HG03095 (cell line): Measurements from ENCODE around the gene EDRF1.
"Not testable (repeated sequence)": the region's sequence is repeated elsewhere in the genome, so short reads cannot be mapped to it uniquely, and the experiment has no call there.

ENCODE experiments used
- ATAC-seq: cut with Tn5 transposase; IDR thresholded peaks from one replicate; pipeline ENCODE4 v1.9.1; 2021; ENCODE audit warnings: moderate library complexity; ENCODE audit not compliant: unreplicated experiment

The EDRF1 gene, protein sequence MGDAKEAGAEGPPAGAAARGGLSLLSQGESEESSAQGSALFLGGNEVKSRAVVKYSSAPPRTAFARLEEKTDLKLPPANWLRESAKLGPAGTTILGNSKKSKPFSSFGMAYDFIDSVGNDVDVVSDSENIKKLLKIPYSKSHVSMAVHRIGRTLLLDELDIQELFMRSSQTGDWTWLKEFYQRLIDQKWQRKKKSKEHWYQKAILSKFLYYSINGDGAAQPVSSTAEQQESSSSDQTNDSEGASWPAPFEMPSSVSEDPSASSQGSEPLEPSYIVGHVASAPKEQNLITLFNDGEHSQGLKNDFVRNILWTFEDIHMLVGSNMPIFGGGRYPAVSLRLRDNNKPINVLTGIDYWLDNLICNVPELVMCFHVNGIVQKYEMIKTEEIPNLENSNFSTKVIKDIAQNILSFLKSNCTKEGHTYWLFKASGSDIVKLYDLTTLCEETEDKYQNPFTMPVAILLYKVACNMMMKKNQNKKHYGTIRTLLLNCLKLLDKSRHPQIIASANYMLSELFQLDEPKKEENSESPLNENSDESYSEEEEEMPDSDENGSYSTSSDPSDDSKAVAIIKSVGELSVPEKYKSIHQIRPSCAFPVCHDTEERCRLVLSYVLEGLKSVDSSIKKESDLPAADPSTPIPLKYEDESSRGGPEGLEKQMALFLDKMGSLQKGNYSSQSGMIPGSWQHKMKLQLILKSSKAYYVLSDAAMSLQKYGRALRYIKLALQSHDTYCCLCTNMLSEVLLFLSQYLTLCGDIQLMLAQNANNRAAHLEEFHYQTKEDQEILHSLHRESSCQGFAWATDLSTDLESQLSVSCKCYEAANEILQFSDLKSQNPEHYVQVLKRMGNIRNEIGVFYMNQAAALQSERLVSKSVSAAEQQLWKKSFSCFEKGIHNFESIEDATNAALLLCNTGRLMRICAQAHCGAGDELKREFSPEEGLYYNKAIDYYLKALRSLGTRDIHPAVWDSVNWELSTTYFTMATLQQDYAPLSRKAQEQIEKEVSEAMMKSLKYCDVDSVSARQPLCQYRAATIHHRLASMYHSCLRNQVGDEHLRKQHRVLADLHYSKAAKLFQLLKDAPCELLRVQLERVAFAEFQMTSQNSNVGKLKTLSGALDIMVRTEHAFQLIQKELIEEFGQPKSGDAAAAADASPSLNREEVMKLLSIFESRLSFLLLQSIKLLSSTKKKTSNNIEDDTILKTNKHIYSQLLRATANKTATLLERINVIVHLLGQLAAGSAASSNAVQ

DNA sequence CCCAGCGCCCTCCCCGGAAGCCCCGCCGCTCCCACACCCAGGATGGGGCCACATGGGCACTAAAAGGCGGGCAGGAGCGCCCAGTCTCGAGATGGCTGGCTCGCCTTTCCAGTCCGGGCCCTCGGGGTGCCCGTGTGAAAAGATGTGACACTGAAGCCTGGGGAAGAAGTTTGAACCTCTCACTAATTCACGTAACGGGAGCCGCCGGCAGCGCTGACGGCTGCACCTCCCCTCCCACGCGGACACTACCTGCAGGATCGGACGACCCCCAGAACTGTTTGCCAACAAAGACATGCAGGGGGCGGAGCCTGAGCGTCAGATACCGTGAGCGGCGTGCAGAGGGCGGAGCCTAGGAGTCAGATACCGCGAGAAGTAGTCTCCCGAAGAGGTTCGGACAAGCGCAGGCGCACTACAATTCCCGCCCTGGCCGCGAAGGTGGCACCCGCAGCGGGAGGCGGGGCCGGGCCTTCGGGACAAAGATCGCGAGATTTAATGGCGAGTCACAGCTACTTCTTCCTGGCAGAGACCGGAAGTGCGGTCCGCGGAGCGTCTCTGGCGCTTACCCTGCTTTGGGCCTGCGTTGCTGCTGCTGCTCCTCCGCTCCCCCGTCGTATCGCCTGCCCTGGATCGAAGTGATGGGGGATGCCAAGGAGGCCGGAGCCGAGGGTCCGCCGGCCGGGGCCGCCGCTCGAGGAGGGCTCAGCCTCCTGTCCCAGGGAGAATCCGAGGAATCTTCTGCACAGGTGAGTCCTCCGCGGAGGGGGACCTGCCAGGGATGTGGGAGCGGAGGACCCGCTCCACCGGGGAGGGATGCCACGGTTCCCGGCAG is at the start of gene EDRF1:
Gene EDRF1 (plus strand): TSS at position 537 of the 829 bp plus-strand sequence. CDS start 99 bp downstream, at position 636.
- ATAC-seq: peak; percentile 93

DNA sequence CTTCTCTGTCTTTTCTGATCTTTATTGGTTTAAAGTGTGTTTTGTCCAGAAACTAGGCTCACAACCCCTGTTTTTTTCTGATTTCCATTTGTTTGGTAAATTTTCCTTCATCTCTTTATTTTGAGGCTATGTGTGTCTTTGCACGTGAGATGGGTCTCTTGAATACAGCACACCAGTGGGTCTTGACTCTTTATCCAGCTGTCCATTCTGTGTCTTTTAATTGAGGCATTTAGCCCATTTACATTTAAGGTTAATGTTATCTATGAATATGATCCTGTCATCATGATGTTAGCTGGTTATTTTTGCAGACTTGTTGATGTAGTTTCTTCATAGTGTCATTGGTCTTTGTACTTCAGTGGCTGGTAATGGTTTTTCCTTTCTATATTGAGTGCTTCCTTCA is 46.6 kb upstream of the EDRF1 start:
- no peak for ATAC-seq

DNA sequence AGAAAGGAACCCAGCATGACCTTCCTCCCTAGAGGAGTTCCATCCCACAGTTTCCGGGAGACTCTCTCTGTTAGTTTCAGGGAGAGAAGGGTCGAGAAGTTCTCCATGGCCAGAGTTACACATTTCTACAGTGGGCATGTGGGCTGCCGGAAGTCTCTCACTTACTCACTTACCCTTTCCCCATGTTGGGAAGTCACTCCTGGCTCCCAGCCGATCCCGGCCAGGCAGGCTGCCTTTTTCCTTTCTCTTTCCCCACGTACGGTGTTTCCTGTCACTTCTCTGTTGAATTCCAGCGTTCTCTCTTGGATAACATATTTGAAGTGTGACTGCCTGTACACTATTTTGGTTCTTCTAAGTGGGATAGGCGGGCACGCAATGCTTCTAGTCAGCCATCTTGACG is 40.1 kb upstream of the EDRF1 start:
- ATAC-seq: no peak

DNA sequence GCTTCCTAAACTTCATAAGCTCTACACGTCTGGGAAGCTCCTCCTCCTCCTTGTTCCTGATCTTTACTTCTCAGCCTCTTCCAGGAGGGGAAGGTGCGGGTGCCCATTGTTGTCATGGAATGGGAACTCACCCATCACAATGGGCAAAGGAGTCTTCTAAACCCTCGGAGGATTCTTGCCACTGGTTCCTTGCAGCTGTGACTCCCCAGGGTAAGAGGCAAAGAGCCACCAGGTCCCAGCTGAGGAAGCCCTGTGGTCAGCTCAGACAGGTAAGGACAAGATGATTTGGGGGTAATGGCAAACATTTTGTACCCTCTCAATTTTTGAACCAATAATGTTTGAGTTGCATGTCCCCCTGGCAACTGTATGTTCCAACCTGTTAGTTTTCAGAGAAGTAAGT is 36.4 kb upstream of the EDRF1 start, which contains the start of gene TEX36:
Gene TEX36 (minus strand): TSS at position 101 of the 400 bp plus-strand sequence. CDS start 174 bp downstream, outside the sequence.
- ATAC-seq: no peak

DNA sequence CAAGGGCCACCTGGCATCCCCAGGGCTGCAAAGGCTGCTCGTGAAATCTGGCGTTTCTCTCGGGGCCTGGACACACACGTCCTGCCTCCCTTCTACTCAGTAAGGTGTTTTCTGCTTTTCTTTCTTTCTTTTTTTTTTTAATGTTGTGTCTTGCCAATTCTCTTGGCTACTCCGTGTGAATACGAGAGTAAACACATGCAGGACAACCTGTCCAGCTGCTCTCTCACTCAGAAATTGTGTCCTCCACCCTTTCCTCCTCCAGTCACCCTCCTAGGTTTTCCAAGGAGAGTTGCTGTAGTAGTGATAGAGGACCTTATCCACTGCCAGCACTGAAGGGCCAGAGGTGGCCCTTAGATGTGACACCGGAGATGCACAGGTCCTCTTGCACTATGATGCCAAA is 35.7 kb upstream of the EDRF1 start:
- no peak for ATAC-seq

DNA sequence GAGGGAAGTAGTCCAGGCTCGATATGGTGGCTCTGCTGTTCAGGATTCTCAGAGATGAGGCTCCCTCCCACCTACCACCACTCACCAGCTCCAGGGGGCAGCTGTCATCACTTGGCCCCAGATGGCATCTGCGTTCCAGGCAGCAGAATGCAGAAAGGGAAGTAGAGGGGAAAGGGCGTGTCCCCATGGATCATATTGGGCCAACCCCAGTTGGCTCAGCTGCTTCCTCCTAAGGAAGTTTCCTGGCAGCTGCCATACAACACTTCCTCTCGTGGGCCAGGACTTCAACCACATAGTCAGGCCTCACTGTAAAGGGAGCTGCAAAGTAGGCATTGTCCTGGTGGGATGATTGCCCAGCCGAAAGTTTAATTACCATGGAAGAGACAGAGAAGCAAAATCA is 34.9 kb upstream of the EDRF1 start:
- ATAC-seq: no peak

DNA sequence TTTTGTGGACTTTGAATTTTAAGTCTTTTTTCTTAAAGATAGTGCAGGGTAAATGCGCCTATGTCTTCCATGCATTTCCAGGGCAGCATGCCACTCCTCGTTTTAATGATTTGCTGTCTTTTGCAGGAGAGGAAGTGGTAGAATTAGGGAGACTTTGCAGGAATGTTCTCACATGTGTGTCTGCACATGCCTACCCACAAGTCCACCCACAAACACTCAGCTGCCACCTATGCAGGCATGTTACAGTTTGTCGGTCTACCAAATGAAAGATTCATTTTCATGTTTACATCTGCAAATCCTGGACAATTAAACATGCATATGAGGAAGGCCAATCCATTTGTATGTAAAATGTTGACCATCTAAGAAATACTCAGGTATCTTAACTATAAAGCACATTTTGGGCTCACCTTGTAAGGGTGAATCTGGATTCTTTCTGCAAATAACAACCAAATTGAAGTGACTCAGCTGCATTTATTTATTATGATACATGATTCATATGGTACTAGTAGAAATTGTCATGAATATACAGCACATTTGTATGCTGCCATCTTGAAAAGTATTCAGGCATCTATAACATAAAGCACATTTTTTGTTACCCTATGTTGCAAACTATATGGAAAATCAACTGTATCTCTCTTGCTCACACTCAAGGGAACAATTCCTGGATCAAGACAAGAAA is 31.9 kb upstream of the EDRF1 start:
- ATAC-seq: no peak

DNA sequence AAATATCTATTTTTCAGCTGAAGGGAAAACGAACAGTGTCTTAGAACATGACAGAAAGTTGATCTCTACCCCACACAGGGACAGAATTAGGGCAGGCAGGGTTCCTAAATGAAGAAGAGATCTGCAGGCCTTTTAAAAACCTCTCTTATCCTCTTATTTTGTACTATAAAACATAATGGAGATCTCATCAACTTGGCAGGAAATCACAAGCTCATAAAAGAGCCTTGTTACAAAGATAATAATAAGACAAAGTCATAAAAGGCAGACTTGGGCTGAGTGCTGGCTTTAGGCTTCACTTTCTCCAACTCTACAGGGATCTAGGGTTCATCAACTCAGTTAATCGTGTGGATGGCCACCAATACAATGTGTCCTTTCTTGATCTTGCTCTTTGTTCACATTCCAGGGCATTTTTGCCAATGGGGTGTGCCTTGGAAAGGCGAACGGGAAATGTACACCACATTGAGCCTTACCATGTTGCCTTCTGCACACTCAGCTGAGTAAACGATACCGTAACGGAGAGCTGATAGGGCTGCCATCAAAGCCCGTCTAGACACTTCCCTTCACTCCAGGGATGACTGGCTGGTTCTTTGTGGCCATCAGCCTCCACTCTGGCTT is 29.4 kb upstream of the EDRF1 start:
- ATAC-seq: no peak

DNA sequence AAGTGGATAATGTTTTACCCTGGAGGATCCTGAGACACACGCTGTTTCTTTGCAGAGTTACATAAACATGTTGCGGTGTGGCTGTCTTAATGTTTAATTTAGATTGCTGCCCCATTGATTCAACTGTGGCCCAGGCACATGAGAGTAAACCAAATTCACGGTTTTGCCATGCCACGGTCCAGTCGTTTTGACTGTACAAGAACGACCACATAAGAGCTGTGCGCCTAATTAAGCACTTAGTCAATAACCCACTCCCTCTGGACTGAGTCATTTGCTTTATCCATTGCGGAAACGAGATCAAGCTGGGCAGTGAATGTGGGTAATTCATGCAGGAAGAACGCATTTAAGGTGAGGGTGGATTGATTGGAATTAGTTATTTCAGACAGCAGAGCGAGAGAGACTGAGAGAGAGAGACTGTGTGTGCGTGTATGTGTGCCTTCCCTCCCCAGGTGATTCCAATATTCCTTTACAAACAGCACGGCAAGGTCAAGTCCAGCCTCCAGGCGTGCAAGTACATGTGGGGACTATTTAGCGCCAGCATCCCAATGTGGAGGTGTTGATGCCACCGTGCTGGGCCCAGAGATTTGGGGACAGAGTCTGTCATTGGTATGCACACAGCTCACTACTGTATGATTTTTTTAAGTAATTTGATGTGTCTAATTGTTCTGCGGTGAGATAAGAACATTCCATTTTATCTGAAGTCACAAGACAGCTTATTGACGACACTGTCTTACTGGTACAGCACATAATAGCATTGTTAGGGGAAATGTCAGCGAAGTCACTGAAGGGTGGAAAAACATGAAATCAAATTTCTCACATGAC is 28.1 kb upstream of the EDRF1 start:
- no peak for ATAC-seq

DNA sequence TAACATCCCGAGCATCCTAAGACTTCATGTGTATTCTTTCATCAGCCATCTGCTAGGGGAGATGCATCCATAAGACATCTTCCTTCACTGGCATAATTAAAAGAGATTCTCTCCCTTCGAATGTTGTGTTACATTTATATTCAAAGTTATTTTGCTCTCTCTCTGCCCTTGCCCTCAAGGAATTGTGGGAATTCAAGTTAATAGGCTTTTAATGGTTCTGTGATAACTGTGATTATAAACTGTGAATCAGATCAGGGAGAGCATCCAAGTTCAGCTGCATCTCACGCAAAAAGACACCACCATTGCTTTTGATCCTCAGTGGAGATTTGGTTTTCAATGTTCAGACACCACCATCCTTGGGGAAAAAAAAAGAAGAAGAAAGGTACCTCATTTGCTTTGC is 27.3 kb upstream of the EDRF1 start:
- no peak for ATAC-seq

DNA sequence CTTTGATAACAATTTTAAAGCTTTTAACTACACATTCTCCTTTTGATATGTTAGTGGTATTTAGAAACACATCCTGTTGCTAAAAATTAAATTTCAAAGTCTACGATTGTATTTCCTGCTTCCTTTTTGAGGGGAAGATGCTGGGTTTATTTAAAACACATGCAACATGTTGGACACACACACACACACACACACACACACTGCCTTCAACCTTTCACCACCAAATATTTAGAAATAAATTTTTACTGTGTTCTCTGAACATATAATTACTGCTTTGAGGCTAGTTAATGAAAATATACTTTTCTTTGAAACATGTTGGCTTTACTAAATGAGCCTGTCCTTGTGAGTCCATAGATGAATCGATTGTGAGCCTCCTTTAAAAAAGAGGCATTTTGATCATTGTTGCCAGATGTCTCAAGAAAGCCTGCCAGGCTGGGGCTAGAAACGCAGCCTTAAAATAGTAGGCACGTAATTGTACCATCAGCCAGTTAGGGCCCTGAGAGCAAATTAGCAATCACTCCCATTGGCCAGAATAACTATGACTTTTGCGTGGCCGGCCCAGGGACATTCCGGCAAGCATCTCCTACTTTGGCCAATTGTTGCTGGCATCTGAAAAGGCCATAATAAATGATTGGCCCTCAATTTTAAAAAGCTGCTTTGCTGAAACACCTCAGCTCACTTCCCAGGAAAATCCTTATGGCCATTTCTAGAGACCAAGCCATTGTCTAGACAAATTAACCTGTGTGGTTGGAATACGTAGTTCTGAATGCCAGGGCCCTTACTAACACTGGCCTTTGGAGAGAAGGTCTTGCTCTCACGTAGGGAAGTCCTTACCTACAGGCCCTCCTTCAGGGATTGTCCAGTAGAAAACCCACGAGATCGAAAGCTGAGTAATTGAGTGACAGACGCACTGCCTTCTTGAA is 26.6 kb upstream of the EDRF1 start:
- ATAC-seq: no peak

DNA sequence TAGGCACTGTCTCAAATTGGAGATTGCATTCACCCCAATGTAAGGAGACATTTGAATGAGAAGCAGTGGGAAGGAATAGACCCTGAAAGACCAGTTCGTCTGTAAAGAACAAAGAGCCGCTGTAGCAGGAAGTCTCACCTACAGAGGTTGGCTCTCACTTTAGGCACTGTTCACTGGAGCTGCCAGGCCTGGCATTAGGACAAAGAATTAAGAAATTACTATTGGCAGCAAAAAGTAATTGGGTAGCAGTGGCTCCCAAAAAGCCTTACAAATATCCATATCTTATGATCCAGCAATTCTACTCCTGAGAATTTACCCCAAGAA is 26.0 kb upstream of the EDRF1 start:
- ATAC-seq: no peak

DNA sequence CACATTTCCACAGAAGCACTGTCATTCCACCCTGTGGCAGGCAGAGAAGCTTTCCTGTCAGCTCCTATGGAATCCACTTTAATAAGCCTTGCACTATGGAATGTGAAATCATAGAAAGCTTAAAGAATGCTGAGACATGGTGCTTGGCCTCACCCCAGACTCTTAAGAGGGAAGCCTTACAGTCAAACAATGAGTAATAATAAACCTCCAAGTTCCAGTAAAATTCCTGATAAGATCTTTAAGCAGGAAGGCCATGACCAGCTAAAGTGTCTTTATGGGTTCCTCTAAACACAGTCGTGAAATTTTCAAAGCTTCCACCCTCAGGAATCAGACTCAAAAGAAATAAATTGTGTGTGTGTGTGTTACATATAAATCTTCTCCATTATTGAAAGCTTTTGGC is 24.6 kb upstream of the EDRF1 start:
- ATAC-seq: no peak

DNA sequence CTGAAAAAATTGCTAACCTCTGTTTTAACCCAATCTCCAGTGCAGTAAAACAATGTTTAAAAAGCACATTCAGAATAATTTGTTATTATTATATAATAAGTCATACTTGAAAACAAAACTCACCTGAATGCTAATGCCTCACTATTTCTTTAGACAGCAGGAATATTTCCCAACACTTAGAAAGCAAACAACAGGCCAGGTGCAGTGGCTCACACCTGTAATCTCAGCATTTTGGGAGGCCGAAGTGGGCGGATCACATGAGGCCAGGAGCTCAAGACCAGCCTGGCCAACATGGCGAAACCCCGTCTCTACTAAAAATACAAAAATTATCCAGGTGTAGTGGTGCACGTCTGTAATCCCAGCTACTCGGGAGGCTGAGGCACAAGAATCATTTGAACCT is 22.6 kb upstream of the EDRF1 start:
- ATAC-seq: not testable (repeated sequence)

DNA sequence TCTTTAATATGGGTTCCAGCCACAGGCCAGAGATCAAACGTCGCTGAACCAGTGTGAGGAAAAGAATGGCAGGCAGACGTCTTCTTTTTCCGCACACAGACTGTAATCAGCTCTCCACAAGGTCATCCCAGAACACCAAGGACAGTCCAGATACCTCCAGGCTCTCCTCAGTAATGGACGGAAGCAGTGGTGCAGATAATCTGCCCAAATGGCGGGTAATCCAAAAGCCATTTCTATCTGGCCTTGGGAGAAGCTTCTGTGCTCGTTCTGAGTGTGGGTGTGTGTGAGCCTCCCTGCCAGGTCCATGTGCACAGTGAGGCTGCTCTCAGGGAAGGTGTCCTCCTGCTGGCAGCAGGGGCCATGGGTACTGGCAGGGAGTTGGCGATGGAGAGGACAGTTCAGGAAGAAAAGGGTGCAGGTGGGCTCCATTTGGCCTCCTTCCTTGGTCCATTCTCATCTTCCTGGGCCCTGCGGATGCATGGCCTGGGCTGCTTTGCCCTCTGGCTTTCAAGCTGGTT is 21.0 kb upstream of the EDRF1 start:
- ATAC-seq: no peak

DNA sequence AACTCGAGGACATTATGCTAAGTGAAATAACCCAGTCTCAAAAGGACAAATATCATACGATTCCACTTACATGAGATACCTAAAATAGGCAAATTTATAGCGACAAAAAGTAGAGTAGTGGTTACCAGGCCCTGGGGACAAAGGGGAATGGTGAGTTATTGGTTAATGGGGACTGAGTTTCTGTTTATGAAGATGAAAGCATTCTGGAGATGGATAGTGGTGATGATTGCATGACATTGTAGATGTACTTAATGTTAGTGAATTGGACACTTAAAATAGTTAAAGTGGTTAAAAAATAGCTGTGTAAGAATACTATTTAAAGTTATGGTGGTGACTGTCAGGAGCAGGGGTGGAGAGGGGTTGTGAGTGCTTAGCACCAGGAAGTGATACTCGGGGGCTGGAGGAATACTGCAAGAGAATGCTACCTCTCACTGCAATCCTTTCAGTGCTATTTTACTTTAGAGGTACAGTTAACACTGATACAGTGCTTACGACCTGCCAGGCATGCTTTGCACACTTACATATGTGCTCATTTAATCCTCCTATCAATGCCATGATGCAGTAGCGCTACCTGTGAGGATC is 19.9 kb upstream of the EDRF1 start:
- no peak for ATAC-seq

DNA sequence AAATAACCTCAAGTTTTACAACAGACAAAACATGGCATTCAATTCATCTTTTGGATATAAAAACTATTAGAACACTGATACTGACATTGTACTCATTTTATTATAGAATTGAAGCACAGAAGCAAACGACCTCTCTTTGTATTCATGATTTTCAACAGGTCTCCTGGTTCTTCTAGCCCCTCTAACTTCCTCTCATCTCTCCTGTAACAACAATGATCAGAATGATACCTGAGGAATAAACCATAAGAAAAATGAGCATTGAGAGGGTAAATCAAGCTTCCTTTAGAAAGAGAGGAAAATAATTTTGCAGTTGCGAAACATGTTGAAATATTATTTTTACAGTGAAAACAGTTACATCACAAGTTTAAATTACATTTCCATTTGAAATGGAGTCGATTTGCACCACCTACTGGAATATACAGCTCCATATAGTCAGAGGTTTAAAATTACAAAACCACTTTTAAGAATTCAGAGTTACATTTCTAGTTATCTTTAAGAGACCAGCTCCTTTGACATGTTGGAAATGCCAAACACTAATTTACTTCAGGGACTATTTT is 19.1 kb upstream of the EDRF1 start:
- no peak for ATAC-seq
